GM19324 (cell line): ENCODE data around the gene LYRM4.

Experiments used
- ATAC-seq: cut with Tn5 transposase; IDR thresholded peaks from one replicate; pipeline ENCODE4 v1.9.1; 2021; ENCODE audit warnings: mild to moderate bottlenecking, moderate library complexity; ENCODE audit not compliant: unreplicated experiment, low FRiP score

Gene LYRM4

GRCh38 chr6:5059036-5059896, 201.5 kb downstream of the LYRM4 start:
- ATAC-seq = no peak
